Endothelial cell of umbilical vein (primary cell): ENCODE measurements around the gene SPDYE4. TPM values are rescaled to one million over a fixed set of nuclear protein-coding genes. Genes with fewer than 3 reads are reported as not detected.

ENCODE experiments used
- BruUV-seq: library from RNA; stranded (reverse); fragments of 400-500 nt; replicated peaks from 2 replicates; lab custom pipeline; 2021; lab: Mats Ljungman, UMichigan
- CTCF ChIA-PET: fragments of 300-600, 350-600 bp; sonication (Branson Sonifier 250); formaldehyde crosslinking; loops from one replicate; lab custom pipeline; 2021; ENCODE audit warnings: antibody characterized with exemption, inconsistent platforms; lab: Charles Lee
- POLR2A ChIA-PET: fragments of 300-600, 350-600 bp; sonication (Branson Sonifier 250); formaldehyde crosslinking; loops from one replicate; lab custom pipeline; 2021; ENCODE audit warnings: antibody characterized with exemption, inconsistent platforms; lab: Charles Lee
- DNase-seq: peaks from one replicate; pipeline ENCODE4 v3.0.0-alpha.2; 2011; ENCODE audit warnings: low read depth, low spot score
- FAIRE-seq: peaks from 2 replicates; lab custom pipeline; 2011; peaks lifted over from hg19 to GRCh38; lab: Jason Lieb, UNC
- H2AFZ ChIP-seq: 2 replicates; pipeline ENCODE4 v1.6.0; 2012; ENCODE audit warnings: low read depth, low read length, control low read depth, inconsistent platforms
- H3K27ac ChIP-seq: 2 replicates; pipeline ENCODE4 v1.5.1; 2011; ENCODE audit warnings: low read depth, mild to moderate bottlenecking, control low read depth, low read length, moderate library complexity; ENCODE audit not compliant: insufficient read depth
- H3K27me3 ChIP-seq, 2 experiments: 2 replicates each; pipeline versions ENCODE4 v1.6.0 to v1.6.1; 2011; ENCODE audit warnings: low read length in 2 of 2, mixed read lengths in 1 of 2; ENCODE audit not compliant: control insufficient read depth in 2 of 2, insufficient read depth in 2 of 2
- H3K36me3 ChIP-seq, 2 experiments: 2 replicates in 1 of 2; 3 replicates in 1 of 2; pipeline ENCODE4 v1.5.1; 2011; ENCODE audit warnings: low read length in 2 of 2, mild to moderate bottlenecking in 1 of 2, moderate library complexity in 1 of 2; ENCODE audit not compliant: control insufficient read depth in 2 of 2, insufficient read depth in 2 of 2; ENCODE audit errors: extremely low read depth in 1 of 2
- H3K4me1 ChIP-seq: 3 replicates; pipeline ENCODE4 v1.5.1; 2011; ENCODE audit warnings: mild to moderate bottlenecking, low read length; ENCODE audit not compliant: control insufficient read depth, insufficient read depth; ENCODE audit errors: extremely low read depth
- H3K4me2 ChIP-seq: 2 replicates; pipeline ENCODE4 v1.6.1; 2011; ENCODE audit warnings: low read length, control low read depth, mixed read lengths; ENCODE audit not compliant: insufficient read depth
- H3K4me3 ChIP-seq, 3 experiments: fragments of 200-600 bp in 1 of 3; sonication (generic), shearing (Covaris generic) in 1 of 3; replicated peaks in 1 of 3; 2 replicates each; pipeline ENCODE4 v1.5.1; 2011 to 2016; ENCODE audit warnings: control low read depth in 3 of 3, low read length in 3 of 3, mild to moderate bottlenecking in 2 of 3, inconsistent platforms in 1 of 3, low read depth in 1 of 3, moderate library complexity in 1 of 3; ENCODE audit not compliant: insufficient read depth in 1 of 3
- H3K79me2 ChIP-seq: 2 replicates; pipeline ENCODE4 v1.6.0; 2012; ENCODE audit warnings: low read length, inconsistent platforms; ENCODE audit not compliant: control insufficient read depth, insufficient read depth
- H3K9ac ChIP-seq: replicated peaks from 2 replicates; pipeline ENCODE3; 2011; ENCODE audit warnings: low read length, control low read depth; ENCODE audit not compliant: insufficient read depth; ENCODE audit errors: extremely low read depth
- H3K9me1 ChIP-seq: replicated peaks from 3 replicates; pipeline ENCODE4 v1.6.0; 2011; ENCODE audit warnings: mild to moderate bottlenecking, low read length; ENCODE audit not compliant: control insufficient read depth, insufficient read depth; ENCODE audit errors: extremely low read depth
- H3K9me3 ChIP-seq: replicated peaks from 2 replicates; pipeline ENCODE4 v1.5.1; 2012; ENCODE audit warnings: low read length, inconsistent platforms; ENCODE audit not compliant: control insufficient read depth, insufficient read depth
- H4K20me1 ChIP-seq: replicated peaks from 2 replicates; pipeline ENCODE3; 2011; ENCODE audit warnings: mild to moderate bottlenecking, low read length; ENCODE audit not compliant: control insufficient read depth, insufficient read depth; ENCODE audit errors: extremely low read depth
- EZH2 ChIP-seq: IDR thresholded peaks from 2 replicates; pipeline ENCODE4 v1.6.1; 2012; ENCODE audit warnings: borderline replicate concordance, low read depth, mild to moderate bottlenecking, moderate library complexity, low read length, inconsistent platforms; ENCODE audit not compliant: severe bottlenecking
- FOS ChIP-seq: IDR thresholded peaks from 2 replicates; pipeline ENCODE4 v1.6.1; 2011; ENCODE audit warnings: mild to moderate bottlenecking, low read length, moderate library complexity, borderline replicate concordance; ENCODE audit not compliant: insufficient read depth
- GATA2 ChIP-seq: IDR thresholded peaks from 2 replicates; pipeline ENCODE4 v1.7.0; 2011; ENCODE audit warnings: low read depth, mild to moderate bottlenecking, moderate library complexity, mixed read lengths, low read length; ENCODE audit not compliant: insufficient read length, insufficient read depth
- JUN ChIP-seq: IDR thresholded peaks from 2 replicates; pipeline ENCODE4 v1.6.1; 2011; ENCODE audit warnings: borderline replicate concordance, low read depth; ENCODE audit not compliant: insufficient read length, insufficient read depth
- MYC ChIP-seq: IDR thresholded peaks from one replicate; pipeline ENCODE4 v1.6.1; 2011; ENCODE audit warnings: mild to moderate bottlenecking, low read depth, low read length
- POLR2A ChIP-seq: IDR thresholded peaks from 2 replicates; pipeline ENCODE4 v1.6.1; 2012; ENCODE audit warnings: low read depth, mild to moderate bottlenecking, control low read depth, low read length
- POLR2AphosphoS5 ChIP-seq: IDR thresholded peaks from 2 replicates; pipeline ENCODE4 v1.6.1; 2012; ENCODE audit warnings: low read depth, mild to moderate bottlenecking, control low read depth, low read length, moderate library complexity; ENCODE audit not compliant: insufficient read depth
- dilution Hi-C: fragments of 300-500 bp; cut with MboI; formaldehyde crosslinking; loops from one replicate; pipeline ENCODE4 v1.15.0; 2019; ENCODE audit warnings: low sequenced_read_pairs; ENCODE audit not compliant: extremely low pct_ligation_motif_present
- intact Hi-C: fragments of 100-400 bp; cut with micrococcal nuclease; formaldehyde crosslinking; loops from one replicate; pipeline ENCODE4 v1.10.0; 2022
- polyA plus RNA-seq, 4 experiments: library from polyadenylated mRNA; depleted of rRNA in 3 of 4; stranded (reverse) in 3 of 4; unstranded in 1 of 4; fragments of >200 nt; gene quantifications; 2 replicates each; pipeline versions ENCODE4 v1.2.1 to v1.2.3, GENCODE V29; 2011 to 2012; ENCODE audit warnings: missing spikeins in 1 of 4
- total RNA-seq: library from RNA; stranded (reverse); gene quantifications from 2 replicates; pipeline ENCODE4 v1.2.3, GENCODE V29; 2021
- TF ChIP-seq, protein P1 (sequence below), 2 donors: IDR thresholded peaks; 1 replicate in 1 of 2; 2 replicates in 1 of 2; pipeline ENCODE4 v1.5.1; 2011; ENCODE audit warnings: low read length in 2 of 2, mild to moderate bottlenecking in 2 of 2, moderate library complexity in 2 of 2, control low read depth in 1 of 2, inconsistent platforms in 1 of 2, low read depth in 1 of 2; ENCODE audit not compliant: insufficient read depth in 1 of 2; ENCODE audit errors: extremely low read depth in 1 of 2
- TF ChIP-seq, protein P2 (sequence below): IDR thresholded peaks from 2 replicates; pipeline ENCODE4 v1.6.1; 2011; ENCODE audit not compliant: insufficient read depth, insufficient read length

The SPDYE4 gene
- total and polyA plus RNA-seq, 2 donors (not counting 3 experiments of a cell fraction or from before 2014, with no cell fraction given), result not detected

DNA sequence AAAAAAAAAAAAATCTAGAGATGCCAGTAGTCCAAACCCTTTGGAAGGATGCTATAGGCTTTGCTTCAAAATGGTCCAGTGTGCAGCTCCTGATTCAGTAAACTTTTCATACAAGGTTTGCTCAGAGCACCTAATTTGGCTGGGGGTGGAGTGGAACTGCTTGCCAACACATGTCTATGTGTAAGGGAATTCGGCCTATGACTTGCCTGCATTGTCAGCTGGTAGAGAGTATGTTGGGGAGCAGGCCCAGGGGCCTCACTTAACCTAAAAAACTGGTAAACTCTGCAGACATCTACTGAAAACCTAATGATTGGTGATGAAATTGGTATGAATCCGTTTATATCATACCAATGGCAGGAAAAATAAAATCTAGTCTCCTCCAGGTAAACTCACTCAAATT is 42.3 kb upstream of the SPDYE4 start:
- Histone ChIP-seq H3K27me3 (peaks cover 4 to 5% of the 10 kb centered on the region in 2 experiments), H3K9me1 (no peaks in the 10 kb centered on the region), H3K4me2 (no peak overlapping the region), H3K4me3 (no peak overlapping the region), H3K79me2 (no peaks in the 10 kb centered on the region), H3K9me3 (no peaks in the 10 kb centered on the region), H3K9ac (no peak overlapping the region), H3K36me3 (no peaks in the 10 kb centered on the region), H3K27ac (no peak overlapping the region), H2AFZ (no peak overlapping the region), H4K20me1 (no peaks in the 10 kb centered on the region), H3K4me1 (no peaks in the 10 kb centered on the region)
- dilution Hi-C loops (no loop called here), intact Hi-C loops (no loop called here)
- ChIA-PET CTCF (no interaction called here), POLR2A (no interaction called here)
- BruUV-seq, result no TSS peak
- no peak for FAIRE-seq
- no peak for TF ChIP-seq MYC
- TF ChIP-seq POLR2A, result no peak
- no peak for TF ChIP-seq EZH2
- no peak for TF ChIP-seq POLR2AphosphoS5
- TF ChIP-seq, protein P1, sequence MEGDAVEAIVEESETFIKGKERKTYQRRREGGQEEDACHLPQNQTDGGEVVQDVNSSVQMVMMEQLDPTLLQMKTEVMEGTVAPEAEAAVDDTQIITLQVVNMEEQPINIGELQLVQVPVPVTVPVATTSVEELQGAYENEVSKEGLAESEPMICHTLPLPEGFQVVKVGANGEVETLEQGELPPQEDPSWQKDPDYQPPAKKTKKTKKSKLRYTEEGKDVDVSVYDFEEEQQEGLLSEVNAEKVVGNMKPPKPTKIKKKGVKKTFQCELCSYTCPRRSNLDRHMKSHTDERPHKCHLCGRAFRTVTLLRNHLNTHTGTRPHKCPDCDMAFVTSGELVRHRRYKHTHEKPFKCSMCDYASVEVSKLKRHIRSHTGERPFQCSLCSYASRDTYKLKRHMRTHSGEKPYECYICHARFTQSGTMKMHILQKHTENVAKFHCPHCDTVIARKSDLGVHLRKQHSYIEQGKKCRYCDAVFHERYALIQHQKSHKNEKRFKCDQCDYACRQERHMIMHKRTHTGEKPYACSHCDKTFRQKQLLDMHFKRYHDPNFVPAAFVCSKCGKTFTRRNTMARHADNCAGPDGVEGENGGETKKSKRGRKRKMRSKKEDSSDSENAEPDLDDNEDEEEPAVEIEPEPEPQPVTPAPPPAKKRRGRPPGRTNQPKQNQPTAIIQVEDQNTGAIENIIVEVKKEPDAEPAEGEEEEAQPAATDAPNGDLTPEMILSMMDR (IDR thresholded peaks at IDR 0.05; ENCODE audit: extremely low read depth in 1 of 2, insufficient read depth in 1 of 2, low read depth in 1 of 2, low read length in 2 of 2), result no peak
- TF ChIP-seq FOS, result no peak
- TF ChIP-seq GATA2, result no peak
- TF ChIP-seq, protein P2, sequence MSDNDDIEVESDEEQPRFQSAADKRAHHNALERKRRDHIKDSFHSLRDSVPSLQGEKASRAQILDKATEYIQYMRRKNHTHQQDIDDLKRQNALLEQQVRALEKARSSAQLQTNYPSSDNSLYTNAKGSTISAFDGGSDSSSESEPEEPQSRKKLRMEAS, result no peak
- TF ChIP-seq JUN, result no peak
- no peak for DNase-seq
